Sciatic nerve (tissue), 1 donor: ENCODE results near the gene ANKRD65. TPM values are rescaled to one million over a fixed set of nuclear protein-coding genes. Genes with fewer than 3 reads are reported as not detected.

Experiments
- total RNA-seq: library from RNA; stranded (reverse); fragmentation: NEBNext Ultra II Directional; extraction: Animal tissue kit (Norgen Biotek cat#: 25700); gene quantifications from one replicate; pipeline ENCODE4 v1.2.1, GENCODE V29; 2021
- donor health status: DM: no; HTN: no; CAD: no.

Gene ANKRD65
- total RNA-seq, 1 donor from 2014 or later: 11.2 TPM

Other genes starting within 250 kb of the ANKRD65 start
- gene TTLL10, start 247.4 kb downstream of the ANKRD65 start, total RNA-seq: 0.71 TPM
- gene TNFRSF18, start 214.7 kb downstream of the ANKRD65 start, total RNA-seq: 0.58 TPM
- 2.5 TPM for gene TNFRSF4, start 207.1 kb downstream of the ANKRD65 start, total RNA-seq
- 94.9 TPM for gene SDF4, start 189.3 kb downstream of the ANKRD65 start, total RNA-seq
- gene B3GALT6, start 189.0 kb downstream of the ANKRD65 start, total RNA-seq: 10.9 TPM
- 3.5 TPM for gene C1QTNF12, start 174.6 kb downstream of the ANKRD65 start, total RNA-seq
- gene UBE2J2, start 147.4 kb downstream of the ANKRD65 start, total RNA-seq: 50.5 TPM
- gene SCNN1D, start 140.8 kb downstream of the ANKRD65 start, total RNA-seq: 12.5 TPM
- 74.7 TPM for gene ACAP3, start 113.3 kb downstream of the ANKRD65 start, total RNA-seq
- 11.3 TPM for gene PUSL1, start 112.7 kb downstream of the ANKRD65 start, total RNA-seq
- 111 TPM for gene INTS11, start 96.6 kb downstream of the ANKRD65 start, total RNA-seq
- gene CPTP, start 96.5 kb downstream of the ANKRD65 start, total RNA-seq: 15.7 TPM
- gene TAS1R3, start 90.0 kb downstream of the ANKRD65 start, total RNA-seq: 0.49 TPM
- 91.4 TPM for gene DVL1, start 71.9 kb downstream of the ANKRD65 start, total RNA-seq
- 262 TPM for gene MXRA8, start 62.7 kb downstream of the ANKRD65 start, total RNA-seq
- gene AURKAIP1, start 46.1 kb downstream of the ANKRD65 start, total RNA-seq: 58.9 TPM
- gene CCNL2, start 21.9 kb downstream of the ANKRD65 start, total RNA-seq: 207 TPM
- gene MRPL20, start 14.0 kb downstream of the ANKRD65 start, total RNA-seq: 75.6 TPM
- gene VWA1, start 14.4 kb upstream of the ANKRD65 start, total RNA-seq: 175 TPM
- gene ATAD3C, start 28.4 kb upstream of the ANKRD65 start, total RNA-seq: 2.4 TPM
- 28.6 TPM for gene ATAD3B, start 50.5 kb upstream of the ANKRD65 start, total RNA-seq
- gene ATAD3A, start 90.9 kb upstream of the ANKRD65 start, total RNA-seq: 19.4 TPM
- gene TMEM240, start 119.3 kb upstream of the ANKRD65 start, total RNA-seq: 7.1 TPM
- 78.5 TPM for gene SSU72, start 153.6 kb upstream of the ANKRD65 start, total RNA-seq
- gene FNDC10, start 178.9 kb upstream of the ANKRD65 start, total RNA-seq: 2.4 TPM
- 68.4 TPM for gene MIB2, start 194.2 kb upstream of the ANKRD65 start, total RNA-seq
- gene MMP23B, start 210.9 kb upstream of the ANKRD65 start, total RNA-seq: 5.4 TPM
- gene CDK11B, start 237.7 kb upstream of the ANKRD65 start, total RNA-seq: 27.9 TPM